CD4-positive, alpha-beta T cell treated with Interleukin-17A for 1 hour (primary cell): ENCODE results near the gene MMP10.

Source experiments
- DNase-seq: peaks from one replicate; pipeline ENCODE4 v3.0.0-alpha.2; 2020

The MMP10 gene

DNA sequence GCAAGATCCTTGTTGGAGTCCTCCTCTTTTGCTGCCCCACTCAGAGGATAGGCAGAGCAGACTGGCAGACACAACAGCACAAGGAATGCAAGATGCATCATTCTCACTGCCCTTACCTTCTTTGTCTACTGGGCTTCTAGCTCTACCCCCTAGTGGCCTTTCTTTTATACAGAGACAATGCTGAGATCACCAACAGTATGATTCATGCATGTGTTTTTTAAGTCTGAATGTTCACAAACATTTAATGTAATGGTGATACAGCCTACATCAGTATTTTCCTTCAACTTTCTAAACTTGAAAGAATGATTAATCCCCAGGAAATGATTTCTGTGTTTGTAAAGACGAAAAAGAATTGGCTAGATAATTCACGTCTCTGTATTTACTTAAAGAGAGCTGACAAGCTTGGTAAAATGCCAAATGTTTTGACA, at the start of gene MMP10:
Gene MMP10 (minus strand): TSS at position 138 of the 428 bp plus-strand sequence. CDS start 37 bp downstream, at position 101.
- DNase-seq = no peak

GRCh38 chr11:102829316-102830000, 49.0 kb upstream of the MMP10 start:
- no peak for DNase-seq

GRCh38 chr11:102824556-102824955, 44.1 kb upstream of the MMP10 start:
- DNase-seq = no peak

DNA sequence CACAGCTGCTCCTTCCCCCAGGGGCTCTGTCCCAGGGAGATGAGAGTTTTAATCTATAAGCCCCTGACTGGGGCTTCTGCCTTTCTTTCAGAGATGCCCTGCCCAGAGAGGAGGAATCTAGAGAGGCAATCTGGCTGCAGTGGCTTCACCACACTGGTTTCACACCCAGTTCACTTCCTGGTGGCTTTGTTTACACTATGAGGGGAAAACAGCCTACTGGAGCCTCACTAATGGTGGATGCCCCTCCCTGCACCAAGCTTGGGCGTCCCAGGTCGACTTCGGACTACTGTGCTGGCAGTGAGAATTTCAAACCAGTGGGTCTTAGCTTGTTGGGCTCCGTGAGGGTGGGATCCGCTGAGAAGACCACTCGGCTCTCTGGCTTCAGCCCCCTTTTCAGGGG, 39.1 kb upstream of the MMP10 start:
- DNase-seq = no peak

DNA sequence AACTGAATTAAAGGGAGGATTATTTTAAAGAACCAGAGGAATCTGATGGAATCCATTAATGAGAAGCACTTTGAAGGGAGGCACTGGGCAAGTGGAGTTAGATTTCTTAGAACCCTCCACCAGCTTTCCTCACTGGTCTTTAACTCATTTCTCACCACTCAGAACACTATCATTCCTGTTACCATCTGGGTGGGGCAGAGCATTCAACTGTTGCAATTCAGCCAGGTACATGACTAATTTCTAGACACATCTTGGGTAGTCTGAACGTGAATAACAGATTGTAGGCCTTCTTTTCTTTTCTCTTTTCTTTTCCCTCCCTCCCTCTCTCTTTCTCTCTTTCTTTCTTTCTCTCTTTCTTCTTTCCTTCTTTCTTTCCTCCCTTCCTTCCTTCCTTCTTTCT, 33.1 kb upstream of the MMP10 start:
- no peak for DNase-seq

- DNase-seq = no peak
Observed at GRCh38 chr11:102812188-102812587, 31.8 kb upstream of the MMP10 start.

- no peak for DNase-seq
Observed at GRCh38 chr11:102810950-102811660, 30.7 kb upstream of the MMP10 start.

DNA sequence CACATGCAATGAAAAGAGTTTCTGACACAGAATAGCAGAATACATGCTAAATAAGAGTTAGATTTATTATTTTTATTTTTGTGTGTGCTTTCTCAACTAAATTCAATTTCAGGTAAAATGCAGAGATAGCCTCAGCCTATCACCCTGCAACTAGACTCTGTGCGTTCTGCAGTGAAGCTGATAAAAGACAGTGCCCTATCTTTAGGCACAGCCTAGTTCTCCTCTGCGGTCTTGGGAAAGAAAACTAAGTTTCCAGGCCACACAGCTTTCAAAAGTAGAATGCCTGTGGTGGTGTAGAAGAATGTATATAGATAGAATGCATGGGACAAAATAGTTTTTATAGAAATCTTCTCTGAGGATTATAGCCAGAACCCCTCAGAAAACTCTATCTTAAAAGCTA, 29.5 kb upstream of the MMP10 start:
- DNase-seq = no peak

- DNase-seq = no peak
Observed at GRCh38 chr11:102807921-102808320, 27.5 kb upstream of the MMP10 start.

DNA sequence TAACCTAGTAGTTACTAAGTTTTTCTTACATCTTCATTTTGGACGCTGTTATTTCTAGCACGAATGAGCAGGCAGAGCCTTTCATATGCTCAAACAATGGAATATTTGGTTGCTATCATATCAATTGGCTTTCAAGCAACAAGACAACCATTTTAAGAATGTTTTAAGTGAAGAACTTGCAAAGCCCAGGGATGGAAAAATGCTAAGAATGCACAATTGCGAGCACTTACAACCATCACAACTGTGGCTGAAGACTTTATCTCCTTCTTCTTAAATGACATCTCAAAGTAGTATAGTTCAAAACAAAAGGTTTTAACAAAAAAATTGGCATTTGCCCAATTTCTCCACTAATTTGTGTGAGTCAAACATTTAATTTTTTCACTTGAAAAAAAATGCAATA, 25.9 kb upstream of the MMP10 start:
- DNase-seq = no peak

GRCh38 chr11:102802341-102802740, 21.9 kb upstream of the MMP10 start:
- DNase-seq = no peak

DNA sequence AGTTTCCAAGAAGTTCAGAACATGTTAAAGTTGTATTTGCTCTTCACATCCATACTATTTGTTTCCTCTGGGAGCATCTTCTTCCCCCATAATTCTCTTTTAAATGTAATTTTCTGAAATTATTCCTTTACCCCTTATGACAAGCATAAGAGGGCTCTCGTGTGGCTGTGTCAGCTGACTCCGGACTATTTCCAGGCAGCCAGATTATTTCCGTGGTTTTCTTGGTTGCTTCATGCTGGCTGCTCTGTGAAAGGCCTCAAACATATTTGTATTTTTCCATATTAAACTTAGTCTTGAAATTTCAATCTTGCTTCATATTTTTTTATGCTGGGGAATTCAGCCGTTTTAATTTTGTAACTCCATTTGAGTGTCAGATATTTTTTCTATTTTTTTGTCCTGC, 20.3 kb upstream of the MMP10 start:
- no peak for DNase-seq

- no peak for DNase-seq
Observed at GRCh38 chr11:102799681-102800340, 19.4 kb upstream of the MMP10 start.

- no peak for DNase-seq
Observed at GRCh38 chr11:102798012-102798746, 17.8 kb upstream of the MMP10 start, which contains the start of gene MMP1. Gene MMP1, minus strand, starts transcription at chr11:102798160. Its CDS starts 68 bp downstream, at chr11:102798092.

DNA sequence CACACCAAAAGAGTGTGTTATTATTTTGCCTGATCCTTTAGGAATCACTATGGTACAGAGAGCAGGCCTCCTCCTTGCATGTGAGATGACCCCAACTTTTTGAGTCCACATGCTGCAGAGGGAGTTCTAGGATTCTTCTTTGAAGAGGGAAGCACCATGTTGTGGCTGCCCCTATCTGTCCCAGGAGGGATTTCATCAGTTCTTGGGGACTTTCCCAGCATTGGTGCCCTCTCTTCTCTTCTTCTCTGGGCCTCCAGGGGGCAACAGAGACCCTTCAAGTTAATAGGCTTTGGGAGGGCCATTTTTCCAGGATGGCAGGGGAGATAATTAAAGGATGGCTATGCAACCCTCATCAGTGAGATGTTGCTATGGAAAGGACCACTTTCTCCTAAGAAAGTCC, 14.0 kb upstream of the MMP10 start:
- DNase-seq = no peak

GRCh38 chr11:102793677-102794290, 13.4 kb upstream of the MMP10 start:
- DNase-seq = no peak

DNA sequence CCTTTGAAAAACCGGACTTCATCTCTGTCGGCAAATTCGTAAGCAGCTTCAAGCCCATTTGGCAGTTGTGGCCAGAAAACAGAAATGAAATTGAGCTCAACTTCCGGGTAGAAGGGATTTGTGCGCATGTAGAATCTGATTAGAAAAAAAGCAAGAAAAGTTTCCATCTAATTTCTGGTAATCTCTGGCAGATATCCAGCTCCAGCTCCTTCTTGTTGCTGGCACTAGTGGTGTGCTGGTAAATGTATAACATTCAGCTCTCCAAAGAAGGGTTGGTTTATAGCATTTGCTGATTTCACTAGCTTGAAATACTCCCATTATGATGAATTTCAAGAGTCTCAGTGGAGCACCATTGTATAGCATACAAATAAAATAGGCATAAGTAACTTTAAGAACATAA, 12.2 kb upstream of the MMP10 start:
- DNase-seq = no peak

- no peak for DNase-seq
Observed at GRCh38 chr11:102791271-102792036, 11.0 kb upstream of the MMP10 start.

DNA sequence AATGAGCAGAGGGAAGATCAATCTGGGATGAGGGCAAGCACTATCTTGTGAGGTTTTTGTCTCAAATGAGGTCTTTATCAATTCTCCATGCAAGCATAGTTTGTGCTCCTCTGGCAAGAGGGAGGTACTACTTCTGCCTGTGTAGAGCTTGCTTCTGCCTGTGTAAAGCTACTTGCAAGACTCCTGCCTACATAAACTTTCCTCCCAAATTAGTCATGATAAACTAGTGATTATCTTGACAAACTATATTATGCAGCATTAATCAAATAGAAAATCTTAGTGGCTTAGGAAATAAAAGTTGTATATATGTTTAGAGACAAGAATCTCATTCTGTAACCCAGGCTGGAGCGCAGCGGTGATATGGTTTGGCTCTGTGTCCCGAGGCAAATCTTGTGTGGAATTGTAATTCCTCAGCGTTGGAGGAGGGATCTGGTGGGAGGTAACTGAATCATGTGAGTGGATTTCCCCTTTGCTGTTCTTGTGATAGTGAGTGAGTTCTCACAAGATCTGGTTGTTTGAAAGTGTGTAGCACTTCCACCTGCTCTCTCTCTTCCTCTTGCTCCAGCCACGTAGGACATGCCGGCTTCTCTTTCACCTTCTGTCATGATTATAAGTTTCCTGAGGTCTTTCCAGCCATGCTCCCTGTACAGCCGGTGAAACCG, 8.0 kb upstream of the MMP10 start:
- DNase-seq = no peak

GRCh38 chr11:102784380-102784779, 4.0 kb upstream of the MMP10 start:
- no peak for DNase-seq

DNA sequence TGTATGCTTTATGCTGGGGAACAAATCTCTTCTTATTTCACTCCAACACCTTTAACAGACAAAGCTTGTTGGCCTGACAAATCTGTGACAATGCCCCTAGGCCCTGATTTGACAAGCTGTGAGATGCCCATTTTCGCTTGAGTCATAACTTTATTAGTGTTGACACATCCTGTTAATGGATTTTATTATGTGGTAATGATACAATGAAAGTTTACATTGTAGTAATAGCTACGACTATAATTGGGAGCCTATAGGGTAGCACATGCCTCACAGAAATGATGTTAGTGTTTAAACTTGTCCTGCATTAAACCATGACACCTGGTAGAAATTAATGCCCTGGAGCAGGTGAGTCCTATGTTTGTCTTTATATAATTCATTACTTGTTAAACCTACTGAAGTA, 3.3 kb upstream of the MMP10 start:
- no peak for DNase-seq
